ENCODE results near the gene LANCL2.

DNA sequence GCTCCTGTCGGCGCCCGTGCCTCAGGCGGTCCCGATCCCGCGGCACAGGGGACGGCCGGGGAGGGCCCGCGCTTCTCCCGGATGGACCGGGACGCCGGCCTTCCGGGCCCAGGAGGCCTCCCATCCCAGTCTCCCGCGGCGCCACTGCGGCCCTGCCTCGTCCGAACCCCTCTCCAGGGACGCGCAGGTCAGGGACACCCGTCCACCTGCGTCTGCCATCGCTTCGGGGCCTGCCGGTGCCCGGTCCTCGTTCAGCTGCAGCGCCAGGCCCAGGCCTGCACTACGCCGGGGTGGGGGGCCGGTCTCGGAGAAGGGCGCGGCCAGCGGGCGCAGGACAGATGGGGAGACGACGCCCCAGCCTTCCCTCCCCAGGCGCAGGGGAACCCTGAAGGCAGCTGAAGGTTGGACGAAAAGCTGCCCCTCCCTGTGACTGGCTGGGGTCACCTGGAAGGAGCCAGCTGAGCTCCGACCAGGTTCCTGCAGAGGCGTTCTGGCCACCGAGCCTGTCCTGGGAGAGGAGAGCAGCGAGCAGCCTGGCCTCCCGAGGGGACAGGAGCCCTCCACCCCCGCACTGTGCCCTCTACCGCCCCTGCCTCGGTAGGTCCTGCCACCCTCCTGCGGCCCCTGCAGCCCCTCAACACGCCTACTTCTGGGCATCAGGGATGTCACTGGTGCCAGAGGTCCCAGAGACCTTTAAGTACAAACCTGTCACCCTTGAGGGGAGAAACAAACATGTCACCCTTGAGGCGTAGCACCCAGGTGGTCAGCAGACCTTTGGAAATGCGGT, 84.3 kb downstream of the LANCL2 start:
- TF ChIP-seq POLR2AphosphoS5 (IDR thresholded peaks at IDR 0.05; ENCODE audit: low read depth, low read length) (no peak), POLR2A (IDR thresholded peaks at IDR 0.05; ENCODE audit: low read depth, low read length) (no peak)
